ENCODE data around the gene PCDHGB3.
A peak's percentile ranks its signal among the peaks of the same experiment; 100 is the strongest.

GRCh38 chr5:141373673-141374317 is 3.8 kb downstream of the PCDHGB3 start, which contains the start of gene PCDHGA6:
- TF ChIP-seq BDP1 (IDR thresholded peaks at IDR 0.05; ENCODE audit: insufficient read depth, insufficient read length) = no peak
- no peak for TF ChIP-seq PCBP1 (IDR thresholded peaks at IDR 0.05; ENCODE audit: low read depth, low read length, poor library complexity, severe bottlenecking)
- peak; percentile 43 to 63 (median 60) for TF ChIP-seq CTCF (IDR thresholded peaks at IDR 0.05 in 2 of 3, conservative IDR thresholded peaks at IDR 0.05 in 1 of 3; ENCODE audit: insufficient read depth in 2 of 3, low read depth in 1 of 3, low read length in 3 of 3)
- TF ChIP-seq CEBPB (tag; IDR thresholded peaks at IDR 0.05) = no peak
- TF ChIP-seq HDAC8 (tag; IDR thresholded peaks at IDR 0.05) = no peak

Measured in K562 (cell line).